Activated CD8-positive, alpha-beta memory T cell treated with anti-CD3 and anti-CD28 coated beads for 4 hours (primary cell): ENCODE measurements around the gene NUBP2.

Experiments used
- DNase-seq, 2 donors: peaks; one replicate each; pipeline ENCODE4 v3.0.0-alpha.2; 2020; ENCODE audit warnings: low read depth in 2 of 2

Gene NUBP2

GRCh38 chr16:1771864-1772361, 10.8 kb upstream of the NUBP2 start:
- DNase-seq: no peak

- no peak for DNase-seq
Observed at GRCh38 chr16:1772362-1772907, 10.3 kb upstream of the NUBP2 start, which contains the start of gene EME2. EME2 (plus strand) TSS chr16:1772810; CDS start chr16:1773228, 418 bp downstream.

GRCh38 chr16:1772908-1773702, 9.7 kb upstream of the NUBP2 start, which contains the start of gene MRPS34:
MRPS34 (minus strand) TSS chr16:1773134; CDS start chr16:1773119, 15 bp downstream.
- peak; percentile 54 to 67 for DNase-seq

- DNase-seq: no peak
Observed at GRCh38 chr16:1773703-1774447, 8.9 kb upstream of the NUBP2 start.

GRCh38 chr16:1774448-1774780, 8.3 kb upstream of the NUBP2 start:
- no peak for DNase-seq

GRCh38 chr16:1775006-1775845, 7.5 kb upstream of the NUBP2 start:
- DNase-seq: no peak

GRCh38 chr16:1775846-1776671, 6.7 kb upstream of the NUBP2 start:
- no peak for DNase-seq

- no peak for DNase-seq
Observed at GRCh38 chr16:1776672-1776955, 6.1 kb upstream of the NUBP2 start.

GRCh38 chr16:1776991-1777374, 5.8 kb upstream of the NUBP2 start:
- DNase-seq: no peak

GRCh38 chr16:1777375-1778199, 5.2 kb upstream of the NUBP2 start:
- no peak for DNase-seq

- DNase-seq: no peak
Observed at GRCh38 chr16:1778200-1779179, 4.3 kb upstream of the NUBP2 start.

- no peak for DNase-seq
Observed at GRCh38 chr16:1779234-1779701, 3.5 kb upstream of the NUBP2 start.

- DNase-seq: no peak
Observed at GRCh38 chr16:1779741-1780676, 2.8 kb upstream of the NUBP2 start.

- DNase-seq: no peak
Observed at GRCh38 chr16:1780677-1781072, 2.1 kb upstream of the NUBP2 start.

- DNase-seq: no peak
Observed at GRCh38 chr16:1781254-1781653, 1.5 kb upstream of the NUBP2 start.

- no peak for DNase-seq
Observed at GRCh38 chr16:1781758-1782407, 877 bp upstream of the NUBP2 start.
